ENCODE data around the gene SHKBP1.
A peak's percentile ranks its signal among the peaks of the same experiment; 100 is the strongest.

The SHKBP1 gene

DNA sequence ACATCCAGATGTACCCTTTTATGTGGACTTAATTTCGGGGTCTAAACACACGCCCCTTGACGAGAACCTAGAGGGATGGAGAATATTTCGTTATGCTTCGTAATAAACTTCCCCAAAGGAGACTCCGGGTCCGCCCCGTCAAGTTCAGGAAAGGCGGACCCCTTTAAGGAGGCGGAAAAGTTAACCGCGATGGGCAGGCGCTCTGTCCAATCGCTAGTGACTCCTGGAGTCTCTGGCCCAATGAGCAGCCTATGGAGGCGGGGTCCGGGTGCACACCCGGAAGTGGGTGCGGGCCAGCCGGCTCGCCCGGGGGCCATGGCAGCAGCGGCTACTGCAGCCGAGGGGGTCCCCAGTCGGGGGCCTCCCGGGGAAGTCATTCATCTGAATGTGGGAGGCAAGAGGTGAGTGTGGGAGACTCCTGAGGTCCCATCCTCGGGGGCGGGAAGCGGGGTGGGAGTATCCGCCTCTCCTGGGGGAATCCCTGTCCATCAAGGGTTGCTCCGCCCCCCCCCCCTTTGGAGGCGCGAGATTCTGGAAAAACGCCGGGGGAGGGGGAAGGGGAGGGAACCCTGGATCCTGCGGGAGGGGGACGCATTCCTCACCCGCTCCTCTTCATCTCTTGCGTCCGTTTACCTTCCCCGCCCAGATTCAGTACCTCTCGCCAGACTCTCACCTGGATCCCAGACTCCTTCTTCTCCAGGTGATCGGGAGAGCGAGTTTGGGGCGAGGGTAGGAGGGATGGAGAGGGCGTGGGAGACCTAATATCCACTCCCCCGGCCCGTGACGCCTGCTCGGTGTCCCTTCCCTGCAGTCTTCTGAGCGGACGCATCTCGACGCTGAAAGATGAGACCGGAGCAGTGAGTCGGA, at the start of gene SHKBP1 (continued):
- TF ChIP-seq, protein P1, sequence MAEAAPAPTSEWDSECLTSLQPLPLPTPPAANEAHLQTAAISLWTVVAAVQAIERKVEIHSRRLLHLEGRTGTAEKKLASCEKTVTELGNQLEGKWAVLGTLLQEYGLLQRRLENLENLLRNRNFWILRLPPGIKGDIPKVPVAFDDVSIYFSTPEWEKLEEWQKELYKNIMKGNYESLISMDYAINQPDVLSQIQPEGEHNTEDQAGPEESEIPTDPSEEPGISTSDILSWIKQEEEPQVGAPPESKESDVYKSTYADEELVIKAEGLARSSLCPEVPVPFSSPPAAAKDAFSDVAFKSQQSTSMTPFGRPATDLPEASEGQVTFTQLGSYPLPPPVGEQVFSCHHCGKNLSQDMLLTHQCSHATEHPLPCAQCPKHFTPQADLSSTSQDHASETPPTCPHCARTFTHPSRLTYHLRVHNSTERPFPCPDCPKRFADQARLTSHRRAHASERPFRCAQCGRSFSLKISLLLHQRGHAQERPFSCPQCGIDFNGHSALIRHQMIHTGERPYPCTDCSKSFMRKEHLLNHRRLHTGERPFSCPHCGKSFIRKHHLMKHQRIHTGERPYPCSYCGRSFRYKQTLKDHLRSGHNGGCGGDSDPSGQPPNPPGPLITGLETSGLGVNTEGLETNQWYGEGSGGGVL (tag by site-specific recombination; IDR thresholded peaks at IDR 0.05), result peak; percentile 99
- TF ChIP-seq MYNN (tag by site-specific recombination; IDR thresholded peaks at IDR 0.05; ENCODE audit: borderline replicate concordance), result no peak
- TF ChIP-seq ZNF785 (tag by site-specific recombination; IDR thresholded peaks at IDR 0.05), result no peak
- TF ChIP-seq, protein P2, sequence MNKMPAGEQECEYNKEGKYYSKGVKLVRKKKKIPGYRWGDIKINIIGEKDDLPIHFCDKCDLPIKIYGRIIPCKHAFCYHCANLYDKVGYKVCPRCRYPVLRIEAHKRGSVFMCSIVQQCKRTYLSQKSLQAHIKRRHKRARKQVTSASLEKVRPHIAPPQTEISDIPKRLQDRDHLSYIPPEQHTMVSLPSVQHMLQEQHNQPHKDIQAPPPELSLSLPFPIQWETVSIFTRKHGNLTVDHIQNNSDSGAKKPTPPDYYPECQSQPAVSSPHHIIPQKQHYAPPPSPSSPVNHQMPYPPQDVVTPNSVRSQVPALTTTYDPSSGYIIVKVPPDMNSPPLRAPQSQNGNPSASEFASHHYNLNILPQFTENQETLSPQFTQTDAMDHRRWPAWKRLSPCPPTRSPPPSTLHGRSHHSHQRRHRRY (tag by site-specific recombination; IDR thresholded peaks at IDR 0.05), result no peak
- TF ChIP-seq, protein P3, sequence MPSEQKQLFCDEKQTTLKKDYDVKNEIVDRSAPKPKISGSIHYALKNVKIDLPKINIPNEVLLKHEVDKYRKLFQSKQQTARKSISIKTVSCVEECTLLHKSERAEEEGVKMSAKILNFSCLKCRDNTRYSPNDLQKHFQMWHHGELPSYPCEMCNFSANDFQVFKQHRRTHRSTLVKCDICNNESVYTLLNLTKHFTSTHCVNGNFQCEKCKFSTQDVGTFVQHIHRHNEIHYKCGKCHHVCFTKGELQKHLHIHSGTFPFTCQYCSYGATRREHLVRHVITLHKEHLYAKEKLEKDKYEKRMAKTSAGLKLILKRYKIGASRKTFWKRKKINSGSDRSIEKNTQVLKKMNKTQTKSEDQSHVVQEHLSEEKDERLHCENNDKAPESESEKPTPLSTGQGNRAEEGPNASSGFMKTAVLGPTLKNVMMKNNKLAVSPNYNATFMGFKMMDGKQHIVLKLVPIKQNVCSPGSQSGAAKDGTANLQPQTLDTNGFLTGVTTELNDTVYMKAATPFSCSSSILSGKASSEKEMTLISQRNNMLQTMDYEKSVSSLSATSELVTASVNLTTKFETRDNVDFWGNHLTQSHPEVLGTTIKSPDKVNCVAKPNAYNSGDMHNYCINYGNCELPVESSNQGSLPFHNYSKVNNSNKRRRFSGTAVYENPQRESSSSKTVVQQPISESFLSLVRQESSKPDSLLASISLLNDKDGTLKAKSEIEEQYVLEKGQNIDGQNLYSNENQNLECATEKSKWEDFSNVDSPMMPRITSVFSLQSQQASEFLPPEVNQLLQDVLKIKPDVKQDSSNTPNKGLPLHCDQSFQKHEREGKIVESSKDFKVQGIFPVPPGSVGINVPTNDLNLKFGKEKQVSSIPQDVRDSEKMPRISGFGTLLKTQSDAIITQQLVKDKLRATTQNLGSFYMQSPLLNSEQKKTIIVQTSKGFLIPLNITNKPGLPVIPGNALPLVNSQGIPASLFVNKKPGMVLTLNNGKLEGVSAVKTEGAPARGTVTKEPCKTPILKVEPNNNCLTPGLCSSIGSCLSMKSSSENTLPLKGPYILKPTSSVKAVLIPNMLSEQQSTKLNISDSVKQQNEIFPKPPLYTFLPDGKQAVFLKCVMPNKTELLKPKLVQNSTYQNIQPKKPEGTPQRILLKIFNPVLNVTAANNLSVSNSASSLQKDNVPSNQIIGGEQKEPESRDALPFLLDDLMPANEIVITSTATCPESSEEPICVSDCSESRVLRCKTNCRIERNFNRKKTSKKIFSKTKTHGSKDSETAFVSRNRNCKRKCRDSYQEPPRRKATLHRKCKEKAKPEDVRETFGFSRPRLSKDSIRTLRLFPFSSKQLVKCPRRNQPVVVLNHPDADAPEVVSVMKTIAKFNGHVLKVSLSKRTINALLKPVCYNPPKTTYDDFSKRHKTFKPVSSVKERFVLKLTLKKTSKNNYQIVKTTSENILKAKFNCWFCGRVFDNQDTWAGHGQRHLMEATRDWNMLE (tag by site-specific recombination; conservative IDR thresholded peaks at IDR 0.05; ENCODE audit: low read depth), result 0 out of 2 replicates have a peak, but pooled peaks have one; percentile 40
- TF ChIP-seq, protein P4, sequence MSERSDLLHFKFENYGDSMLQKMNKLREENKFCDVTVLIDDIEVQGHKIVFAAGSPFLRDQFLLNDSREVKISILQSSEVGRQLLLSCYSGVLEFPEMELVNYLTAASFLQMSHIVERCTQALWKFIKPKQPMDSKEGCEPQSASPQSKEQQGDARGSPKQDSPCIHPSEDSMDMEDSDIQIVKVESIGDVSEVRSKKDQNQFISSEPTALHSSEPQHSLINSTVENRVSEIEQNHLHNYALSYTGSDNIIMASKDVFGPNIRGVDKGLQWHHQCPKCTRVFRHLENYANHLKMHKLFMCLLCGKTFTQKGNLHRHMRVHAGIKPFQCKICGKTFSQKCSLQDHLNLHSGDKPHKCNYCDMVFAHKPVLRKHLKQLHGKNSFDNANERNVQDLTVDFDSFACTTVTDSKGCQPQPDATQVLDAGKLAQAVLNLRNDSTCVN (tag by site-specific recombination; optimal IDR thresholded peaks at IDR 0.05), result peak; percentile 61
- peak; percentile 91 for TF ChIP-seq ZFHX2 (tag by site-specific recombination; conservative IDR thresholded peaks at IDR 0.05)
- 0 out of 2 replicates have a peak, but pooled peaks have one; percentile 6 for TF ChIP-seq ZNF664 (tag by site-specific recombination; IDR thresholded peaks at IDR 0.05)
- peak; percentile 93 for TF ChIP-seq KLF8 (tag by site-specific recombination; IDR thresholded peaks at IDR 0.05)
- peak; percentile 80 for TF ChIP-seq ZNF394 (tag by site-specific recombination; IDR thresholded peaks at IDR 0.05; ENCODE audit: borderline replicate concordance)
- no peak for TF ChIP-seq ZNF548 (tag by site-specific recombination; IDR thresholded peaks at IDR 0.05)
- TF ChIP-seq IKZF3 (tag by site-specific recombination; IDR thresholded peaks at IDR 0.05), result peak; percentile 99
- no peak for TF ChIP-seq ZNF140 (tag by site-specific recombination; IDR thresholded peaks at IDR 0.05)
- TF ChIP-seq, protein P5, sequence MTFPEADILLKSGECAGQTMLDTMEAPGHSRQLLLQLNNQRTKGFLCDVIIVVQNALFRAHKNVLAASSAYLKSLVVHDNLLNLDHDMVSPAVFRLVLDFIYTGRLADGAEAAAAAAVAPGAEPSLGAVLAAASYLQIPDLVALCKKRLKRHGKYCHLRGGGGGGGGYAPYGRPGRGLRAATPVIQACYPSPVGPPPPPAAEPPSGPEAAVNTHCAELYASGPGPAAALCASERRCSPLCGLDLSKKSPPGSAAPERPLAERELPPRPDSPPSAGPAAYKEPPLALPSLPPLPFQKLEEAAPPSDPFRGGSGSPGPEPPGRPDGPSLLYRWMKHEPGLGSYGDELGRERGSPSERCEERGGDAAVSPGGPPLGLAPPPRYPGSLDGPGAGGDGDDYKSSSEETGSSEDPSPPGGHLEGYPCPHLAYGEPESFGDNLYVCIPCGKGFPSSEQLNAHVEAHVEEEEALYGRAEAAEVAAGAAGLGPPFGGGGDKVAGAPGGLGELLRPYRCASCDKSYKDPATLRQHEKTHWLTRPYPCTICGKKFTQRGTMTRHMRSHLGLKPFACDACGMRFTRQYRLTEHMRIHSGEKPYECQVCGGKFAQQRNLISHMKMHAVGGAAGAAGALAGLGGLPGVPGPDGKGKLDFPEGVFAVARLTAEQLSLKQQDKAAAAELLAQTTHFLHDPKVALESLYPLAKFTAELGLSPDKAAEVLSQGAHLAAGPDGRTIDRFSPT (tag by site-specific recombination; IDR thresholded peaks at IDR 0.05), result 0 out of 2 replicates have a peak, but pooled peaks have one; percentile 9
- TF ChIP-seq ZNF221 (tag by site-specific recombination; IDR thresholded peaks at IDR 0.05; ENCODE audit: borderline replicate concordance), result no peak
- no peak for TF ChIP-seq ZNF747 (tag by site-specific recombination; IDR thresholded peaks at IDR 0.05)
- no peak for TF ChIP-seq ZNF560 (tag by site-specific recombination; IDR thresholded peaks at IDR 0.05; ENCODE audit: borderline replicate concordance)
- no peak for TF ChIP-seq ZNF654 (tag by site-specific recombination; IDR thresholded peaks at IDR 0.05; ENCODE audit: low read depth)
- no peak for TF ChIP-seq ZNF114 (tag by site-specific recombination; IDR thresholded peaks at IDR 0.05)
- no peak for TF ChIP-seq ZNF350 (tag by site-specific recombination; IDR thresholded peaks at IDR 0.05)
- TF ChIP-seq ZNF169 (tag by site-specific recombination; IDR thresholded peaks at IDR 0.05), result no peak
- TF ChIP-seq ZNF391 (tag by site-specific recombination; IDR thresholded peaks at IDR 0.05; ENCODE audit: borderline replicate concordance, low read depth), result 0 out of 2 replicates have a peak, but pooled peaks have one; percentile 79
- TF ChIP-seq KLF16 (tag by site-specific recombination; IDR thresholded peaks at IDR 0.05), result peak; percentile 87
